Thoracic aorta (tissue), 2 donors: Measurements from ENCODE around the gene MPZL3. TPM values are rescaled to one million over a fixed set of nuclear protein-coding genes. Genes with fewer than 3 reads are reported as not detected.

ENCODE experiments used
- ATAC-seq: fragments of 150-250 bp; one replicate; pipeline ENCODE4 v1.8.0; 2017; ENCODE audit warnings: low read depth; ENCODE audit not compliant: insufficient number of reproducible peaks, low FRiP score
- DNase-seq: peaks from one replicate; pipeline ENCODE4 v3.0.0-alpha.2; 2020; ENCODE audit warnings: low spot score
- H3K27ac ChIP-seq, 2 donors: fragments of 200-600 bp; sonication (generic); 1 replicate in 1 of 2; 2 replicates in 1 of 2; pipeline ENCODE4 v1.5.1; 2016; ENCODE audit warnings: mild to moderate bottlenecking in 2 of 2, moderate library complexity in 2 of 2
- H3K27me3 ChIP-seq: fragments of 200-600 bp; sonication (generic); replicated peaks from 2 replicates; pipeline ENCODE4 v1.6.0; 2016; ENCODE audit warnings: mild to moderate bottlenecking; ENCODE audit not compliant: insufficient read depth
- H3K36me3 ChIP-seq: fragments of 200-600 bp; sonication (generic); one replicate; pipeline ENCODE4 v1.5.1; 2016
- H3K4me1 ChIP-seq, 2 donors: fragments of 200-600 bp; sonication (generic); 1 replicate in 1 of 2; 2 replicates in 1 of 2; pipeline versions ENCODE4 v1.5.1 to v1.6.0; 2016; ENCODE audit warnings: low read depth in 2 of 2, mild to moderate bottlenecking in 1 of 2; ENCODE audit not compliant: control insufficient read depth in 1 of 2
- H3K4me3 ChIP-seq: fragments of 200-600 bp; sonication (generic); 2 replicates; pipeline ENCODE4 v1.5.1; 2016; ENCODE audit warnings: mild to moderate bottlenecking
- H3K9me3 ChIP-seq: fragments of 200-600 bp; sonication (generic); 2 replicates; pipeline ENCODE4 v1.5.1; 2016
- total RNA-seq, 2 donors: library from RNA; depleted of rRNA; stranded (reverse); fragments of >200 nt; gene quantifications; one replicate each; pipeline versions ENCODE4 v1.1.0 to v1.2.3, GENCODE V29; 2016
- TF ChIP-seq, protein P1 (sequence below): fragments of 200-600 bp; sonication (generic); IDR thresholded peaks from one replicate; pipeline ENCODE4 v1.5.1; 2019; ENCODE audit warnings: antibody characterized with exemption

Gene MPZL3, protein sequence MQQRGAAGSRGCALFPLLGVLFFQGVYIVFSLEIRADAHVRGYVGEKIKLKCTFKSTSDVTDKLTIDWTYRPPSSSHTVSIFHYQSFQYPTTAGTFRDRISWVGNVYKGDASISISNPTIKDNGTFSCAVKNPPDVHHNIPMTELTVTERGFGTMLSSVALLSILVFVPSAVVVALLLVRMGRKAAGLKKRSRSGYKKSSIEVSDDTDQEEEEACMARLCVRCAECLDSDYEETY
- 1 to 10 TPM in 1 of 2 donors, under 1 TPM in 1; 0.41 to 3.2 TPM for total RNA-seq

- no peak for ATAC-seq
- H3K27me3 ChIP-seq, result no peaks in the 10 kb centered on the region
- no peak for DNase-seq
- peak within 1 kb of the TSS in 1 of 2 donors; percentile 32 for H3K27ac ChIP-seq
- H3K9me3 ChIP-seq, result no peaks in the 10 kb centered on the region
- TF ChIP-seq, protein P1, sequence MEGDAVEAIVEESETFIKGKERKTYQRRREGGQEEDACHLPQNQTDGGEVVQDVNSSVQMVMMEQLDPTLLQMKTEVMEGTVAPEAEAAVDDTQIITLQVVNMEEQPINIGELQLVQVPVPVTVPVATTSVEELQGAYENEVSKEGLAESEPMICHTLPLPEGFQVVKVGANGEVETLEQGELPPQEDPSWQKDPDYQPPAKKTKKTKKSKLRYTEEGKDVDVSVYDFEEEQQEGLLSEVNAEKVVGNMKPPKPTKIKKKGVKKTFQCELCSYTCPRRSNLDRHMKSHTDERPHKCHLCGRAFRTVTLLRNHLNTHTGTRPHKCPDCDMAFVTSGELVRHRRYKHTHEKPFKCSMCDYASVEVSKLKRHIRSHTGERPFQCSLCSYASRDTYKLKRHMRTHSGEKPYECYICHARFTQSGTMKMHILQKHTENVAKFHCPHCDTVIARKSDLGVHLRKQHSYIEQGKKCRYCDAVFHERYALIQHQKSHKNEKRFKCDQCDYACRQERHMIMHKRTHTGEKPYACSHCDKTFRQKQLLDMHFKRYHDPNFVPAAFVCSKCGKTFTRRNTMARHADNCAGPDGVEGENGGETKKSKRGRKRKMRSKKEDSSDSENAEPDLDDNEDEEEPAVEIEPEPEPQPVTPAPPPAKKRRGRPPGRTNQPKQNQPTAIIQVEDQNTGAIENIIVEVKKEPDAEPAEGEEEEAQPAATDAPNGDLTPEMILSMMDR, result no peak
- peaks cover 0 to 3% of the 10 kb centered on the region in 2 donors for H3K4me1 ChIP-seq
- H3K36me3 ChIP-seq, result no peaks in the 10 kb centered on the region
- H3K4me3 ChIP-seq, result peak within 1 kb of the TSS; percentile 76
Observed at GRCh38 chr11:118251858-118252652, at the start of gene MPZL3. Gene MPZL3 (minus strand): TSS chr11:118252365. CDS start chr11:118252294, 71 bp downstream.

- no peak for ATAC-seq
- Histone ChIP-seq H3K4me3 (no peak overlapping the region), H3K4me1 (no peaks in the 10 kb centered on the region), H3K27me3 (no peaks in the 10 kb centered on the region), H3K9me3 (no peaks in the 10 kb centered on the region), H3K36me3 (no peaks in the 10 kb centered on the region), H3K27ac (no peak overlapping the region)
- DNase-seq, result no peak
- TF ChIP-seq, protein P1, result no peak
Observed at GRCh38 chr11:118301600-118302195, 49.5 kb upstream of the MPZL3 start.

DNA sequence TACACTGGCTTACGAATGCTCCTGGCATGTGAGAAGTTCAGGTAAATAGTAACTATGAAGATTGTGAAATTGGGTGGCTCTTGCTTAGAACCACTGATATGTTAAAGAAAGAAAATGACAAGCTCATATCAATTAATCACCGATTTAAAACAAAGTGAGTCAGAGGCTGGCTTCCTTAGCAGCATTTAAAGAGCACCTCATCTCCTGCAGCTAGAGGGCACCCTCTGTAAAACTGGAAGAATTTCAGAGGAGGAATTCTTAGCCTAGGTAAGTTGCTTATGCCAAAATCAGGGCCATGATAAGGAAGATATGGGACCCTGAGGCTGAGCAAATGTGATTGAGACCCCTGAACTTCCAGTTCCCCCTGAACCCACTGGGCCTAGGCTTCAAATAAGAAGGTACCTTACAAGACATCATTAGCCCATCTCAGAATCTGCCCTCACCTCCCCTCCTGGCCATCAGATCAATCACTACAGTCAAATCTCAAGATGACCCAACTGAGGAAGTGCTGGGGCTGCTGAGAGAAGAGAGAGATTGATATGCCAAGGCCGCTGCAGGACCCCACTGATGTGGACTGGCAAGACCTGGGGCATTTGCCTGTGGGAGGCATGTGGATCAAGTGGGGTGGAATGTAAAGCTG lies 43.8 kb upstream of the MPZL3 start:
- H3K27me3 ChIP-seq, result no peaks in the 10 kb centered on the region
- no peaks in the 10 kb centered on the region for H3K4me1 ChIP-seq
- no peak overlapping the region for H3K27ac ChIP-seq
- no peak overlapping the region for H3K4me3 ChIP-seq
- H3K9me3 ChIP-seq, result no peaks in the 10 kb centered on the region
- TF ChIP-seq, protein P1, result no peak
- DNase-seq (no peak), ATAC-seq (no peak)
- H3K36me3 ChIP-seq, result no peaks in the 10 kb centered on the region

- H3K4me3 ChIP-seq, result no peak overlapping the region
- no peaks in the 10 kb centered on the region for H3K27me3 ChIP-seq
- H3K9me3 ChIP-seq, result no peaks in the 10 kb centered on the region
- ATAC-seq (no peak), DNase-seq (no peak)
- TF ChIP-seq, protein P1, result no peak
- H3K36me3 ChIP-seq, result no peaks in the 10 kb centered on the region
- H3K27ac ChIP-seq, result no peak overlapping the region
- no peaks in the 10 kb centered on the region for H3K4me1 ChIP-seq
Observed at GRCh38 chr11:118295199-118295598, 43.0 kb upstream of the MPZL3 start.

DNA sequence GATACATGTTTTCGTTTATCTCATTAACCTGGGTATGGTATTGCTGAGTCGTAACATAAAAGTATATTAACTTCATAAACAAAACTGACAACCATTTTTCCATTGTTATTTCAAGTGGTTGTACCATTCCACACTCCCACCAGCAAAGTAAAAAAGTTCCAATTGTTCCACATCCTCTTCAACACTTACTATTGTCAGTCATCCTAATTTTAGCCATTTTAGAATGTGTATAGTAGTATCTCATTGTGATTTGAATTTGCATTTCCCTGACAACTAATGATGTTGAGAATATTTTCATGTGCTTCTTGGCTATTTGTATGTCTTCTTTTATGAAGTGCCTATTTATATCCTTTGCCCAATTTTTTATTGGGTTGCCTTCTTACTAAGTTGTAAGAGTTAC lies 41.9 kb upstream of the MPZL3 start:
- no peaks in the 10 kb centered on the region for H3K27me3 ChIP-seq
- TF ChIP-seq, protein P1, result no peak
- DNase-seq, result no peak
- H3K4me3 ChIP-seq, result no peak overlapping the region
- no peak for ATAC-seq
- H3K4me1 ChIP-seq, result no peaks in the 10 kb centered on the region
- no peak overlapping the region for H3K27ac ChIP-seq
- H3K9me3 ChIP-seq, result no peaks in the 10 kb centered on the region
- H3K36me3 ChIP-seq, result no peaks in the 10 kb centered on the region
